ENCODE data around the gene F7.

Gene F7

DNA sequence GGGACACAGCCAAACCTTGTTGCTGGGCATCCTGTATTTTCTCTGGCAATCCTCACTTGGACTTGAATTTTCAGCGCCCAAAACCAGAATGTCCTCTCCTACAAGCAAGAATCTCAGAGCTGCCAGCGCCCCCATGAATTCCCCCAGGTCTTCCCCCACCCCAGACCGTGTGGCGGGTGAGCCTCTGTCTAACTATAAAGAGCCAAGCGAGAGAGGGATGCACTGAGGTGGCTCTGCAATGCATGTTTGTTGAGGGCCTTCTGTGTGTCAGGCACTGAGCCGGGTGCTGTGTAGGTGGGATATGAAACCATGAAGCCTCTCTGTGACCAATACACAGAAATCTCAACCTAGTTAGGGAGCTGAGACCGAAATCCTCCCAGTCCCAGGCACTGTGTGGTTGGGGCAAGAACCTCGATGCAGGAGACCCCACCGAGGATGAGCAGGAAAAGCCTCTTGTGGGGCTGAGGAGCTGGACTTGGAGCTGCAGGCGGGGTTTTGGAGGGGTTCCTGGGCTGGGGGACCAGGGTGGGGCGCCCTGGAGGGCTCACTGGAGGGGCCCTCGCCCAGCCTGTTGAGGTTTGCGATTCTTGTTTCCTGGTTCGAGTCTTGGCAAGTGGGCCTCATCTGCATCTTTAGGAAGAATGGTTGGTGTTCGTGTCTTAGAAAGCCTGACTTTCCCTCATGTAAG, 40.5 kb downstream of the F7 start (continued):
- TF ChIP-seq ZNF335 (tag by site-specific recombination; conservative IDR thresholded peaks at IDR 0.05) (no peak), ZNF221 (tag by site-specific recombination; IDR thresholded peaks at IDR 0.05; ENCODE audit: borderline replicate concordance) (no peak), ZNF660 (tag by site-specific recombination; IDR thresholded peaks at IDR 0.05) (no peak), ZNF214 (tag by site-specific recombination; IDR thresholded peaks at IDR 0.05; ENCODE audit: borderline replicate concordance) (no peak), PRDM1 (tag by site-specific recombination; IDR thresholded peaks at IDR 0.05) (no peak)
- TF ChIP-seq, protein P1, sequence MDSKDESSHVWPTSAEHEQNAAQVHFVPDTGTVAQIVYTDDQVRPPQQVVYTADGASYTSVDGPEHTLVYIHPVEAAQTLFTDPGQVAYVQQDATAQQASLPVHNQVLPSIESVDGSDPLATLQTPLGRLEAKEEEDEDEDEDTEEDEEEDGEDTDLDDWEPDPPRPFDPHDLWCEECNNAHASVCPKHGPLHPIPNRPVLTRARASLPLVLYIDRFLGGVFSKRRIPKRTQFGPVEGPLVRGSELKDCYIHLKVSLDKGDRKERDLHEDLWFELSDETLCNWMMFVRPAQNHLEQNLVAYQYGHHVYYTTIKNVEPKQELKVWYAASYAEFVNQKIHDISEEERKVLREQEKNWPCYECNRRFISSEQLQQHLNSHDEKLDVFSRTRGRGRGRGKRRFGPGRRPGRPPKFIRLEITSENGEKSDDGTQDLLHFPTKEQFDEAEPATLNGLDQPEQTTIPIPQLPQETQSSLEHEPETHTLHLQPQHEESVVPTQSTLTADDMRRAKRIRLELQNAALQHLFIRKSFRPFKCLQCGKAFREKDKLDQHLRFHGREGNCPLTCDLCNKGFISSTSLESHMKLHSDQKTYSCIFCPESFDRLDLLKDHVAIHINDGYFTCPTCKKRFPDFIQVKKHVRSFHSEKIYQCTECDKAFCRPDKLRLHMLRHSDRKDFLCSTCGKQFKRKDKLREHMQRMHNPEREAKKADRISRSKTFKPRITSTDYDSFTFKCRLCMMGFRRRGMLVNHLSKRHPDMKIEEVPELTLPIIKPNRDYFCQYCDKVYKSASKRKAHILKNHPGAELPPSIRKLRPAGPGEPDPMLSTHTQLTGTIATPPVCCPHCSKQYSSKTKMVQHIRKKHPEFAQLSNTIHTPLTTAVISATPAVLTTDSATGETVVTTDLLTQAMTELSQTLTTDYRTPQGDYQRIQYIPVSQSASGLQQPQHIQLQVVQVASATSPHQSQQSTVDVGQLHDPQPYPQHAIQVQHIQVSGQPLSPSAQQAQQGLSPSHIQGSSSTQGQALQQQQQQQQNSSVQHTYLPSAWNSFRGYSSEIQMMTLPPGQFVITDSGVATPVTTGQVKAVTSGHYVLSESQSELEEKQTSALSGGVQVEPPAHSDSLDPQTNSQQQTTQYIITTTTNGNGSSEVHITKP (tag by site-specific recombination; IDR thresholded peaks at IDR 0.05) = no peak
- TF ChIP-seq, protein P2, sequence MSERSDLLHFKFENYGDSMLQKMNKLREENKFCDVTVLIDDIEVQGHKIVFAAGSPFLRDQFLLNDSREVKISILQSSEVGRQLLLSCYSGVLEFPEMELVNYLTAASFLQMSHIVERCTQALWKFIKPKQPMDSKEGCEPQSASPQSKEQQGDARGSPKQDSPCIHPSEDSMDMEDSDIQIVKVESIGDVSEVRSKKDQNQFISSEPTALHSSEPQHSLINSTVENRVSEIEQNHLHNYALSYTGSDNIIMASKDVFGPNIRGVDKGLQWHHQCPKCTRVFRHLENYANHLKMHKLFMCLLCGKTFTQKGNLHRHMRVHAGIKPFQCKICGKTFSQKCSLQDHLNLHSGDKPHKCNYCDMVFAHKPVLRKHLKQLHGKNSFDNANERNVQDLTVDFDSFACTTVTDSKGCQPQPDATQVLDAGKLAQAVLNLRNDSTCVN (tag by site-specific recombination; optimal IDR thresholded peaks at IDR 0.05) = no peak

DNA sequence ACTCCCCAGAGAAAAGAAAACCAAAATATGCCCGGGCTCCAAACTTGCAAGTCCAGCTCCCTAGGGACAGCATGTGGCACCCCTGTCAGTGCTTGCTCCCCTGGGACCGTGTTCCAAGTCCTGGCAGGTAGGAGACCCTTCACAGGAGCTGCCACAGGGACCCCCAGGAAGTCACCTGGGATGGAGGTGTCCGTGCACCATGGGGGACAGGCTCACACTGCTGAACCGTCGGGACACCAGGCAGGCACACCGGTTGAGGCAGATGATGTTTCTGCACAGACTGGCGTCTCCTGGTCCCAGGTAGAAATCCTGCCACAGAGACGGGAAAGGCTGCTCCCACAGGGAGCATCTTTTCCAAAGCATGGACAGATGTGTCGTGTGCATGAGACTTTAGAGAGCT, 41.2 kb downstream of the F7 start:
- Histone ChIP-seq H3K36me3 (ENCODE audit: control insufficient read depth in 2 of 2, insufficient read depth in 1 of 2, low read length in 2 of 2) (no peaks in the 10 kb centered on the region), H3K9me3 (ENCODE audit: control insufficient read depth, insufficient read depth, low read depth, low read length) (no peaks in the 10 kb centered on the region), H3K4me3 (ENCODE audit: low read depth, low read length) (no peak overlapping the region), H3K4me1 (ENCODE audit: control insufficient read depth, insufficient read depth, low read length) (no peaks in the 10 kb centered on the region), H3K27ac (ENCODE audit: extremely low read depth, low read depth, low read length) (no peak overlapping the region)
- POLR2A ChIA-PET = no interaction called here
- TF ChIP-seq YY2 (tag by site-specific recombination; IDR thresholded peaks at IDR 0.05) (no peak), ZFP41 (tag by site-specific recombination; IDR thresholded peaks at IDR 0.05; ENCODE audit: borderline replicate concordance) (no peak), ZNF501 (tag by site-specific recombination; IDR thresholded peaks at IDR 0.05) (no peak), ZNF843 (tag by site-specific recombination; IDR thresholded peaks at IDR 0.05) (no peak), ZNF510 (tag by site-specific recombination; IDR thresholded peaks at IDR 0.05; ENCODE audit: insufficient replicate concordance) (no peak), ZBTB17 (tag by site-specific recombination; IDR thresholded peaks at IDR 0.05) (no peak), ZBTB1 (tag by site-specific recombination; IDR thresholded peaks at IDR 0.05) (no peak), ZBTB48 (tag by site-specific recombination; IDR thresholded peaks at IDR 0.05) (no peak), ZBTB20 (tag by site-specific recombination; IDR thresholded peaks at IDR 0.05) (no peak)
- TF ChIP-seq, protein P3, sequence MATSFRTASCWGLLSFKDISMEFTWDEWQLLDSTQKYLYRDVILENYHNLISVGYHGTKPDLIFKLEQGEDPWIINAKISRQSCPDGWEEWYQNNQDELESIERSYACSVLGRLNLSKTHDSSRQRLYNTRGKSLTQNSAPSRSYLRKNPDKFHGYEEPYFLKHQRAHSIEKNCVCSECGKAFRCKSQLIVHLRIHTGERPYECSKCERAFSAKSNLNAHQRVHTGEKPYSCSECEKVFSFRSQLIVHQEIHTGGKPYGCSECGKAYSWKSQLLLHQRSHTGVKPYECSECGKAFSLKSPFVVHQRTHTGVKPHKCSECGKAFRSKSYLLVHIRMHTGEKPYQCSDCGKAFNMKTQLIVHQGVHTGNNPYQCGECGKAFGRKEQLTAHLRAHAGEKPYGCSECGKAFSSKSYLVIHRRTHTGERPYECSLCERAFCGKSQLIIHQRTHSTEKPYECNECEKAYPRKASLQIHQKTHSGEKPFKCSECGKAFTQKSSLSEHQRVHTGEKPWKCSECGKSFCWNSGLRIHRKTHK (tag by site-specific recombination; IDR thresholded peaks at IDR 0.05) = no peak
- TF ChIP-seq, protein P4, sequence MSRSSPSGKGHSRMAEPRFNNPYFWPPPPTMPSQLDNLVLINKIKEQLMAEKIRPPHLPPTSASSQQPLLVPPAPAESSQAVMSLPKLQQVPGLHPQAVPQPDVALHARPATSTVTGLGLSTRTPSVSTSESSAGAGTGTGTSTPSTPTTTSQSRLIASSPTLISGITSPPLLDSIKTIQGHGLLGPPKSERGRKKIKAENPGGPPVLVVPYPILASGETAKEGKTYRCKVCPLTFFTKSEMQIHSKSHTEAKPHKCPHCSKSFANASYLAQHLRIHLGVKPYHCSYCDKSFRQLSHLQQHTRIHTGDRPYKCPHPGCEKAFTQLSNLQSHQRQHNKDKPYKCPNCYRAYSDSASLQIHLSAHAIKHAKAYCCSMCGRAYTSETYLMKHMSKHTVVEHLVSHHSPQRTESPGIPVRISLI (tag by site-specific recombination; IDR thresholded peaks at IDR 0.05) = no peak
- CTCF ChIA-PET = no interaction called here

Data from HEK293 (cell line).